Measurements from ENCODE around the gene CER1. TPM values are rescaled to one million over a fixed set of nuclear protein-coding genes. Genes with fewer than 3 reads are reported as not detected.
A peak's percentile ranks its signal among the peaks of the same experiment; 100 is the strongest.

CER1 gene
- total RNA-seq, 1 experiment from 2014 or later = 1,033 TPM

GRCh38 chr9:14746626-14747025 is 24.1 kb upstream of the CER1 start:
- peak overlapping the region; percentile 19; the same call in 1 of the 2 replicates for H3K4me3 ChIP-seq (ENCODE audit: insufficient read depth, low read depth, low read length)
- H3K36me3 ChIP-seq (replicated peaks; ENCODE audit: control insufficient read depth, insufficient read depth, low read length) = no peaks in the 10 kb centered on the region
- H3K27me3 ChIP-seq (ENCODE audit: control insufficient read depth, insufficient read depth, low read length) = no peaks in the 10 kb centered on the region; the same call in 1 of the 2 replicates
- DNase-seq = no peak

- Histone ChIP-seq H3K36me3 (replicated peaks; ENCODE audit: control insufficient read depth, insufficient read depth, low read length) (no peaks in the 10 kb centered on the region), H3K4me3 (ENCODE audit: insufficient read depth, low read depth, low read length) (no peak overlapping the region; the same call in 1 of the 2 replicates), H3K27me3 (ENCODE audit: control insufficient read depth, insufficient read depth, low read length) (no peaks in the 10 kb centered on the region; the same call in 1 of the 2 replicates)
- DNase-seq = no peak
Measured at GRCh38 chr9:14744768-14745167, 22.2 kb upstream of the CER1 start.

- Histone ChIP-seq H3K36me3 (replicated peaks; ENCODE audit: control insufficient read depth, insufficient read depth, low read length) (no peaks in the 10 kb centered on the region), H3K4me3 (ENCODE audit: insufficient read depth, low read depth, low read length) (no peak overlapping the region)
Measured at GRCh38 chr9:14741369-14741768, 18.8 kb upstream of the CER1 start.

GRCh38 chr9:14733133-14733532 is 10.6 kb upstream of the CER1 start:
- DNase-seq = no peak
- H3K36me3 ChIP-seq (replicated peaks; ENCODE audit: control insufficient read depth, insufficient read depth, low read length) = no peaks in the 10 kb centered on the region
- no peak overlapping the region for H3K4me3 ChIP-seq (ENCODE audit: insufficient read depth, low read depth, low read length)
- no peaks in the 10 kb centered on the region; the same call in 1 of the 2 replicates for H3K27me3 ChIP-seq (ENCODE audit: control insufficient read depth, insufficient read depth, low read length)

More at GRCh38 chr9:14741369-14741768, 18.8 kb upstream of the CER1 start:
- H3K27me3 ChIP-seq (ENCODE audit: control insufficient read depth, insufficient read depth, low read length) = no peaks in the 10 kb centered on the region
- no peak for DNase-seq

GRCh38 chr9:14731294-14731981 is 8.9 kb upstream of the CER1 start:
- no peak overlapping the region for H3K4me3 ChIP-seq (ENCODE audit: insufficient read depth, low read depth, low read length)
- peaks cover 5% of the 10 kb centered on the region; the same call in 1 of the 2 replicates for H3K27me3 ChIP-seq (ENCODE audit: control insufficient read depth, insufficient read depth, low read length)
- no peak for DNase-seq
- H3K36me3 ChIP-seq (replicated peaks; ENCODE audit: control insufficient read depth, insufficient read depth, low read length) = no peaks in the 10 kb centered on the region

GRCh38 chr9:14730461-14730898 is 7.9 kb upstream of the CER1 start:
- DNase-seq = no peak

GRCh38 chr9:14723301-14723700 is 768 bp upstream of the CER1 start:
- Histone ChIP-seq H3K27me3 (ENCODE audit: control insufficient read depth, insufficient read depth, low read length) (peaks cover 56% of the 10 kb centered on the region), H3K36me3 (replicated peaks; ENCODE audit: control insufficient read depth, insufficient read depth, low read length) (no peaks in the 10 kb centered on the region; the same call in 1 of the 2 replicates), H3K4me3 (ENCODE audit: insufficient read depth, low read depth, low read length) (no peak overlapping the region)
- no peak for DNase-seq

More at GRCh38 chr9:14730461-14730898, 7.9 kb upstream of the CER1 start:
- Histone ChIP-seq H3K27me3 (ENCODE audit: control insufficient read depth, insufficient read depth, low read length) (peaks cover 12% of the 10 kb centered on the region; the same call in 1 of the 2 replicates), H3K36me3 (replicated peaks; ENCODE audit: control insufficient read depth, insufficient read depth, low read length) (no peaks in the 10 kb centered on the region), H3K4me3 (ENCODE audit: insufficient read depth, low read depth, low read length) (no peak overlapping the region)

GRCh38 chr9:14719231-14719923 is 3.2 kb downstream of the CER1 start:
- Histone ChIP-seq H3K4me3 (ENCODE audit: insufficient read depth, low read depth, low read length) (peak overlapping the region; percentile 17; the same call in 1 of the 2 replicates), H3K36me3 (replicated peaks; ENCODE audit: control insufficient read depth, insufficient read depth, low read length) (no peaks in the 10 kb centered on the region; the same call in 1 of the 2 replicates), H3K27me3 (ENCODE audit: control insufficient read depth, insufficient read depth, low read length) (peaks cover 38% of the 10 kb centered on the region)
- DNase-seq = no peak

GRCh38 chr9:14715102-14715501 is 7.4 kb downstream of the CER1 start:
- peaks cover 10% of the 10 kb centered on the region; the same call in 1 of the 2 replicates for H3K27me3 ChIP-seq (ENCODE audit: control insufficient read depth, insufficient read depth, low read length)
- no peaks in the 10 kb centered on the region; the same call in 1 of the 2 replicates for H3K36me3 ChIP-seq (replicated peaks; ENCODE audit: control insufficient read depth, insufficient read depth, low read length)
- no peak for DNase-seq
- no peak overlapping the region for H3K4me3 ChIP-seq (ENCODE audit: insufficient read depth, low read depth, low read length)

GRCh38 chr9:14713187-14713767 is 9.3 kb downstream of the CER1 start:
- no peak for DNase-seq
- H3K27me3 ChIP-seq (ENCODE audit: control insufficient read depth, insufficient read depth, low read length) = peaks cover 2% of the 10 kb centered on the region; the same call in 1 of the 2 replicates
- H3K4me3 ChIP-seq (ENCODE audit: insufficient read depth, low read depth, low read length) = no peak overlapping the region
- H3K36me3 ChIP-seq (replicated peaks; ENCODE audit: control insufficient read depth, insufficient read depth, low read length) = no peaks in the 10 kb centered on the region; the same call in 1 of the 2 replicates

- Histone ChIP-seq H3K36me3 (replicated peaks; ENCODE audit: control insufficient read depth, insufficient read depth, low read length) (no peaks in the 10 kb centered on the region), H3K4me3 (ENCODE audit: insufficient read depth, low read depth, low read length) (no peak overlapping the region), H3K27me3 (ENCODE audit: control insufficient read depth, insufficient read depth, low read length) (no peaks in the 10 kb centered on the region)
- no peak for DNase-seq
Measured at GRCh38 chr9:14710804-14711203, 11.7 kb downstream of the CER1 start.

- Histone ChIP-seq H3K36me3 (replicated peaks; ENCODE audit: control insufficient read depth, insufficient read depth, low read length) (no peaks in the 10 kb centered on the region), H3K27me3 (ENCODE audit: control insufficient read depth, insufficient read depth, low read length) (no peaks in the 10 kb centered on the region), H3K4me3 (ENCODE audit: insufficient read depth, low read depth, low read length) (no peak overlapping the region)
- no peak for DNase-seq
Measured at GRCh38 chr9:14706530-14707140, 15.9 kb downstream of the CER1 start.

- Histone ChIP-seq H3K36me3 (replicated peaks; ENCODE audit: control insufficient read depth, insufficient read depth, low read length) (no peaks in the 10 kb centered on the region), H3K27me3 (ENCODE audit: control insufficient read depth, insufficient read depth, low read length) (no peaks in the 10 kb centered on the region), H3K4me3 (ENCODE audit: insufficient read depth, low read depth, low read length) (no peak overlapping the region)
- no peak for DNase-seq
Measured at GRCh38 chr9:14705079-14705478, 17.5 kb downstream of the CER1 start.

GRCh38 chr9:14704281-14704680 is 18.3 kb downstream of the CER1 start:
- H3K36me3 ChIP-seq (replicated peaks; ENCODE audit: control insufficient read depth, insufficient read depth, low read length) = no peaks in the 10 kb centered on the region
- no peak overlapping the region for H3K4me3 ChIP-seq (ENCODE audit: insufficient read depth, low read depth, low read length)
- DNase-seq = no peak
- no peaks in the 10 kb centered on the region for H3K27me3 ChIP-seq (ENCODE audit: control insufficient read depth, insufficient read depth, low read length)

All from H7 (cell line).